Measurements from ENCODE around the gene DNAJC12.
"Not testable (repeated sequence)": the region's sequence is repeated elsewhere in the genome, so short reads cannot be mapped to it uniquely, and the experiment has no call there.

The DNAJC12 gene

GRCh38 chr10:67839511-67839910 lies 1.5 kb upstream of the DNAJC12 start:
- DNase-seq: not testable (repeated sequence)

- DNase-seq: no peak
These were observed 1.0 kb downstream of the DNAJC12 start for GRCh38 chr10:67836972-67837371.

GRCh38 chr10:67836488-67836887 lies 1.5 kb downstream of the DNAJC12 start:
- no peak for DNase-seq

DNA sequence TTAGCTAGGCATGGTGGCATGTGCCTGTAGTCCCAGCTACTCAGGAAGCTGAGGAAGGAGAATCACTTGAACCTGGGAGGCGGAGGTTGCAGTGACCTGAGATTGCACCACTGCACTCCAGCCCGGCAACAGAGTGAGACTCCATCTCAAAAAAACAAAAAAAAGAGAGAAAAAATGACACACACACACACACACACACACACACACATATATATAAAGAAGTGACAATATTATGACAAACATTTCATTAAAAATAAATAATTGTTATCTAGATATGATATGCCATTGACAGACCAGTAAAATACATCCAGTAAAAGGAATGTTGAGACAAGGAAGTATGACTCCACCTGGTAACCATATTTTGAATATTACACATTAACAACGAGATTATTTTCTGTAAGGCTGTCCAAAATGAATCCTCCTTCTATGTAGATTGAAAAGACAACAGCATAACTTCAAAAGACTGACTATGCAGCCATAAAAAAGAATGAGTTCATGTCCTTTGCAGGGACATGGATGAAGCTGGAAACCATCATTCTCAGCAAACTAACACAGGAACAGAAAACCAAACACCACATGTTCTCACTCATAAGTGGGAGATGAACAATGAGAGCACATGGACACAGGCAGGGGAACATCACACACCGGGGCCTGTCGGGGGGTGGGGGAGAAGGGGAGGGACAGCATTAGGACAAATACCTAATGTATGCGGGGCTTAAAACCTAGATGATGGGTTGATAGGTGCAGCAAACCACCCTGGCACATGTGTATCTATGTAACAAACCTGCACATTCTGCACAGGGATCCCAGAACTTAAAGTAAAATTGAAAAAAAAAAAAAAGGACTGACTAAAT lies 2.2 kb downstream of the DNAJC12 start:
- not testable (repeated sequence) for DNase-seq

DNA sequence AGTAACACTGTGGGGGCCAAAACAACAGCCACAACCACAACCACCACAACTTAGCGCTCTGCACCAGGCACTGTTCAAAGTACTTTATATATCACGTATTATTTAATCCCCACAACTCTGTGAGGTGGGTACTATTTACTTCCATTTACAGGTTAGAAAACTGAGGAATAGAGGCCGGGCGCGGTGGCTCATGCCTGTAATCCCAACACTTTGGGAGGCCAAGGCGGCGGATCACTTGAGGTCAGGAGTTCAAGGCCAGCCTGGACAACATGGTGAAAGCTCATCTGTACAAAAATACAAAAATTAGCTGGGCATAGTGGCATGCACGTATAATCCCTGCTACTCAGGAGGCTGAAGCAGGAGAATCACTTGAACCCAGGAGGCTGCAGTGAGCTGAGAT lies 3.6 kb downstream of the DNAJC12 start:
- no peak for DNase-seq

GRCh38 chr10:67827811-67828210 lies 10.2 kb downstream of the DNAJC12 start:
- no peak for DNase-seq

GRCh38 chr10:67819768-67820204 lies 18.2 kb downstream of the DNAJC12 start:
- no peak for DNase-seq

DNA sequence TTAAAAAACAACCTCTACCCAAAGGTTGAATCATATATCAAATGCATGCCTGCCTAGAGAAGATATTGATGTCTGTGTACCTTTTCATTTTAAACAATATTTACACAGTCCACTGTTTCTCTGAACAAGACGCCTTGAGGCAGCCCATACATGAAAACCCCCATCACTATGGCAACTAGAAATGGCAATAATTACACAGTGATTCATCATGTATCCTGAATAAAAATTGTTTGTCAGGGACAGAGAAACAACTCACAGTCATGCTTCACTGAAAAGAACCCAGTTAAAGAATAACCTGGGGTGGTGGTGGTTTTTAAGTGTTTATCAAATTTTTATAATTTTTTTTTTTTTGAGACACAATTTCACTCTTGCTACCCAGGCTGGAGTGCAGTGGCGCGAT lies 19.7 kb downstream of the DNAJC12 start:
- DNase-seq: no peak

DNA sequence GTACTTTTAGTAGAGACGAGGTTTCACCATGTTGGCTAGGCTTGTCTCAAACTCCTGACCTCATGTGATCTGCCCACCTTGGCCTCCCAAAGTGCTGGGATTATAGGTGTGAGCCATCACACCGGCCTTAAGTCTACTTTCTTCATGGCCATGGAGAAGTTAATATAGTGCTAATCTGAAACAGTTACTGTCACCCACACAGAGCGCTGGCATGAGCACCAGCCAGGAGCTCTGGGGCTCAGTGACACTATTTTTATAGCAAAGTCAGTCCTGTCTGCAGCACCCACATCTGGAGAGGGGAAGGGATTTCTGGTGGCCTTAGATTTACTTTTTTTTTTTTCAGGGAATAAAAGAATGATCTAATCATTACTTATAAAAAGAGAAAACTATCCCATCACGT lies 21.3 kb downstream of the DNAJC12 start:
- no peak for DNase-seq

DNA sequence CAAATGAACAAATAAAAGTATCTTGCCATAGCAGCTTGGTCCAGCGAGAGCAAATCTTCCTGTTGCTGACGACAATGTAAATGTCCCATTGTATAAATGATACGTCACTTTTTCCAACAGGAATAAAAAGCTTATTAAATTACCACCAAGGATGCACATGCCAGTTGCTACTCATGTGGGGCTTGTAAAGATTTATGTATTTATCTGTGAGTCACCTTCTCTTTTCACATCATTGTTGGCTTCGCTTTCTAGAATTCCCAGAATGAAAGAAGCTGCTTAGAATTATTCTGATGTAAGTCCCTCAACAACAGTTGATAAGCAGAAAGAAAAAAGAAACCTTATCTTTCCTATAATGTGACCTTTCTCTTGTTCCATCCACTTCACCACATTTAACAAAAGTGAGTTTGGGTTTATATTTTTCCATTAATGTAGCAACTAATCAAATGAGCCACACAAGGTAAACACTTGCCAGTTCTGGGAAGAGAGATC lies 22.4 kb downstream of the DNAJC12 start:
- DNase-seq: no peak

DNA sequence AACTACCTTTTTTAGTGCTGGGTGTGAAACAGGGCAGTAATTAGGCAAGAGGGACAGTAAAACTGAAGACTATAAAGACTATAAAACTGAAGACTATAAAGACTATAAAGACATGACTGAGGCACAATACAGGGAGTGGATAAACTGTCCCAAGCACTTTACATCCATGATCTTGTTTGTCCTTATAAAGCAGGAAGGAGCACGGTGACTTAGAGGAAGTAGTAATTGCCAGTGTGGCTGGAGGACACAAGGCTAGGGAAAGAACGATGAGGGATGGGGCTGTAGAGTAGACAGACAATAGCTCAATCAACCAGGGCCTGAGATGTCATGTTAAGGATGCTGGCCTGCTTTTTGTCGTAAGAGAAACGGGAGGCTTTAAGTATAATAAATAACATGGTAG lies 26.0 kb downstream of the DNAJC12 start:
- no peak for DNase-seq

GRCh38 chr10:67809107-67809506 lies 28.9 kb downstream of the DNAJC12 start:
- DNase-seq: no peak

- DNase-seq: no peak
These were observed 29.3 kb downstream of the DNAJC12 start for GRCh38 chr10:67808704-67809103.

- no peak for DNase-seq
These were observed 30.0 kb downstream of the DNAJC12 start for GRCh38 chr10:67807855-67808456.

DNA sequence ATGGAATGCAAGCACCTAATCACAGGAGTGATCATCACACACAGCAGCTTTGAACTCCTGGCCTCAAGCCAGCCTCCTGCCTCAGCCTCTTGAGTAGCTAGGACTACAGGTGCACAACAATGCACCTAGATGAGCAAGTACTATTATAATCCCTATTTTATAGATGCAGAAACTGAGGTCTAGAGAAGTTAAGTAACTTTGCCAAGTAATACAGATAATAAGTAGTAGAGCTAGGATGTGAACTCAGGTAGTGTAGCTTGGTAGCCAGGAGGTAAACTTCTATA lies 33.7 kb downstream of the DNAJC12 start:
- no peak for DNase-seq

DNA sequence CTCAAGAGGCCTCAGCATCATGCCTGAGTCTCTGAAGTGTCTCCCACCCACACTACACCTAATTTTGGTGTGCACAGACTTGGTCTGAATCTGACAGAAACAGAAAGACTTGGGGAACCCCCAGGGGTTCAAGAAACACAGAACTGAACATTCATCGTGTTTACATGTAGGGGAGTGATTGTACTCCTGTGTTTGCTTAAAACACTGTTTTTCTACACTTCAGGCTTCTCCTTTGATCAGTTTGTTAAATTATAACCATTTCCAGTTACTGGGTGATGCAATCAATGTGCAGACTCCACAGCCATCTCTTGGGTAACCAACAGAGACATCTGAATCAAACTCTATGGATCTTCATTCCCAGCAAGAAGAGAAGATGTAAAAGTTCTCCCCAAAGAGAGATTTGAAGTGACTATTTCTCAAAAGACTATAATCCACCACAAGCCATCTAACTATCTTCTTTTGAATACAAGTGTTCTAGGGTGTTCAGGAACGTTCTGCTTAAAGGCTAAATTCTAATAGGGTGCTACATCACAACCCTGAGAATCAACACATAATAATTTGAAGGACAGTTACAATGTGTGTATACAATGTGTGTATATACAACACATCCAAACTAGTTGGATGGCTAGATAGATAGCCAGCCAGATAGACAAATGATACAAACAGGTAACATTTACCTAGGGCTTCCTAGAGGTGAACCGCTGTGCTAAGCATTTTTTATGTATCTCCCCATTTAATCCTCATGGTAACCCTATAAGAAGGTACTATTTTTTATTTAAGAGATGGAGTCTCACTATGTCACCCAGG lies 34.2 kb downstream of the DNAJC12 start:
- no peak for DNase-seq

- DNase-seq: no peak
These were observed 35.0 kb downstream of the DNAJC12 start for GRCh38 chr10:67802767-67803538.

DNA sequence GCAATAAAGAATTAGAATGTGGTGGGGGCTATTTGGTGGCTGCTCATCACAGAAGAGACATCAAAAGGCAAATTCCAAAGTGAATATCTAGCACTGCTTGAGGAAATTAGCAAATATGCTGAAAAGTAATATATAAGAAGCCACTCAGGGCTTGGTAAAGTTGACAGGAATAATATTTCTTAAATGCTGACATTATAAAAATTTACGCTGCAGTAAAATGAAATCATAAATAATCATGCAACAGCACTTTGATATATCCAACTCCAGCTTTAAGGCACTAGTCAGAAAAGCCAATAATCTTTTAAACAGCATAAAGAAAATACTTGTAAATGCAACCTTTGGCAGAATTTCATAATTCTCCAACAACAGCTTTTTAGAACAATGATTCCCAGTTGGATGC lies 36.9 kb downstream of the DNAJC12 start:
- DNase-seq: no peak

DNA sequence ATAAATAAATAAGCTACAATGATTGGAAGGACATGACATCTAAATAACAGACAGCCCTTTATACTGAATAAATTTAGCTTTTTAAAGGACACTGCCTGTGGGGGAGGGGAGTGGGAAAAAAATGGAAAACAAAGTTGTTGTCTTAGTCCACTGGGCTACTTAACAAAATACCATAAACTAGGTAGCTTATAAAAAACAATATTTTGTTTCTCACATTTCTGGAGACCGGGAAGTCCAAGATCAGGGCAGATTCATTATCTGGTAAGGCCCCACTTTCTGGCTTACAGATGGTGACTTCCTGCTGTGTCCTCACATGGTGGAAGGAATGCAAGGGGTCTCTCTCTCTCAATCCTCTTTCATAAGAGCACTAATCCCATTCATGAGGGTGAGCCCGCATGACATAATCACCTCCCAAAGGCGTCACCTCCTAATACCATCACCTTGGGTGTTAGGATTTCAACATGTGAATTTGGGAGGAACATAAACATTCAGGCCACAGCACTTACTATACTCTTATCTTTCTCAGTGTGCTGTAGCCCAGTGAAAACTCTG lies 43.0 kb downstream of the DNAJC12 start:
- no peak for DNase-seq

DNA sequence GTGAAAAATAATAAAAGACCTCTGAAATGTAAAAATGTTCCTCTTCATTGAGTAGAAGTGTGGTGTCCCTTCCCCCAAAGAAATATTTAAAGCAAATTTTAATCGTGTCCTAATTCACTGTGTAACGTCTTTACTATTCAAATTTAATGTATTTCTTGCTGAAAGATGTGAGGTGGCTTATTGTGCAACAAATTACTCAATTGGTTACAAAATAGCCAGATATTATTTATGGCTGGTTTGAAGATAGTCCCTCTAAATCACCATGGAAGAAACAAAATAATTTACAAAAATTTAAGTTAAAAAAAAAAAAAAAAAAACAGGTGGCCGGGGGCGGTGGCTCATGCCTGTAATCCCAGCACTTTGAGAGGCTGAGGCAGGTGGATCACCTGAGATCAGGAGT lies 43.7 kb downstream of the DNAJC12 start:
- no peak for DNase-seq

- DNase-seq: no peak
These were observed 44.7 kb downstream of the DNAJC12 start for GRCh38 chr10:67793313-67793712.

DNA sequence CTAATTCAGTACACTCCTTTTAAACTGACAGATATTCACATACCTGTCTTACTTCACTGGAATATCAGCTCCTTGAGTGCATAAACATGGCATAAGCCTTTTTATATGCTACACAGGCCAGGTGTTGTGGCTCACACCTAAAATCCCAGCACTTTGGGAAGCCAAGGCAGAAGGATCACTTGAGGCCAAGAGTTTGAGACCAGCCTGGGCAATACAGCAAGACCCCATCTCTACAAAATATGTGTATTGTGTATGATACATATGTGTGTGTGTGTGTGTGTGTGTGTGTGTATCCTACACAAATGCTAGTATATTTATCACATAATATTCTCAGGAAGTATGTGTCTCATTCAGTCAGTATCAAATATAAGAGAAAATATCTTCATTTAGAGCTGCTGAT lies 45.3 kb downstream of the DNAJC12 start:
- no peak for DNase-seq

Data from stimulated activated CD4-positive, alpha-beta T cell treated with anti-CD3 and anti-CD28 coated beads, Interleukin-4, amount 100 ng/mL, for 4 hours (primary cell).